ENCODE measurements around the gene SPRN. TPM values are rescaled to one million over a fixed set of nuclear protein-coding genes. Genes with fewer than 3 reads are reported as not detected.

SPRN gene
- total RNA-seq, 1 donor from 2014 or later: 4.0 TPM

DNA sequence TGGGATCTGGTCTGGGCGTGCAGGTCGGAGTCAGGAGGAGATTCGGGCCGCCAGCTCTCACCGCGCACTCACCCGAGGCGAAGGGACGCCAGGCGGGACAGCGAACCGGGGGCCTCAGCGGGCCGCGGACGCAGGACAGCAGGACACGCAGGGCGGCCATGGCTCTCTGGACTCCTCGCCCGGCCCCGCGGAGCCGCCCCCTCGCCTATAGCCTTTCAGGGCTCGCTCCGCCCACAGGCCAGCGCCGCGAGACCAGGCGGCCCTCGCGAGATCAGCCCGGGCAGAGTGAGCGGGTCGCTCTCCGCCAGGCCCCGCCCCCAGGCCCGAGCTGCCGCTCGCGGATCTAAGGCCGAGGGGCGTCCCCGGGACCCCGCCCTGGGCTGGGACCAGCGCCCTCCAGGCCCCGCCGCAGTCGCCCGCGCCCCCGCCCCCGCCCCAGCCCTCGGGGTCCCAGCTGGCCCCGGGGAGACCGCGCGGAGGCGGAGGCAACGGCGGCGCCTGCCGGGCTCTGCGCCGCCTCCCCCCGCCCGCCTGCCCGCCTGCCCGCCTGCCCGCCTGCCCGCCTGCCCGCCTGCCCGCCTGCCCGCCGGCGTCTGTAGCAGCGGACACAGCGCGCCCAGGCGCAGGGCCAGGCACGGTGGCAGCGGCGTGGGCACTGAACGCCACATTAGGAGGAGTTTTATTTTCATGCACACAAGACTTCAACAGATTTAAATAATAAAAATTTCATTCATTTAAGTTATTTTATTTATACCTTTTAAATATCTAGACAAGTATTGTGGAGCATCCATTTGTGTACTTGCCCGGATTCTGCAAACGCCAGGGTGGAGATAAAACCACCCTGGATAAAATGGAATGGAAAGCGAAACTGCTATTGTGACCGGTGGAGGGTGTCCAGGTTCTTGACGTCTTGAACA lies 51.0 kb downstream of the SPRN start, which contains the start of gene ECHS1:
TSS of gene ECHS1 (minus strand) at position 181 of the 917 bp plus-strand sequence. CDS start at position 160, 21 bp downstream.
- H3K27ac Mint-ChIP-seq (ENCODE audit: unreplicated experiment): peak within 1 kb of the TSS; percentile 34
- no peak for FAIRE-seq

DNA sequence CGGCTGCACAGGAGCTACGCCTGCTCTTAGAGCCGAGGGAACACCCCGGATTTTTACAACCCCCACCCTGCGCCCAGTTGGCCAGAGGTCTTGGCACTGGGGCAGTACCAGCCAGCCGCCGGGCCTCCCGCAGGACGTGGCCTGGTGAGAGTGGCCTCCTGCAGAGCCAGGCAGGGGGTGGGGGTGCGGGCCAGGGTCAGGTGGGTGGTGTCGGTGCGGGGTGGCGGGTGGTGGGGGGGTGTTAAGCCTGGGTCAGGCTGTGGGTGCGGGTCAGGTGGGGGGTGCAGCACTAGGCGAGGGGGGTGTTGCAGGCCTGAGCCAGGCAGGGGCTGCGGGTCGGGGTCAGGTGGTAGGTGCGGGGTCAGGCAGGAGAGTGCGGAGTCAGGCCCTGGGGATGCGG lies 51.9 kb downstream of the SPRN start:
- peaks cover 5% of the 10 kb centered on the region for H4K20me1 ChIP-seq (ENCODE audit: insufficient read depth, low read length)
- H3K4me3 ChIP-seq (ENCODE audit: insufficient read depth, low read depth, low read length): peak overlapping the region; percentile 1
- H3K9ac ChIP-seq (ENCODE audit: low read length): peak overlapping the region; percentile 31
- peak overlapping the region; percentile 74 for H3K4me2 ChIP-seq (ENCODE audit: low read length)
- H3K4me1 Mint-ChIP-seq (ENCODE audit: low read depth, unreplicated experiment): peaks cover 2% of the 10 kb centered on the region
- no peak overlapping the region for H3K27ac Mint-ChIP-seq (ENCODE audit: unreplicated experiment)
- peak overlapping the region; percentile 72 for H3K4me3 Mint-ChIP-seq (ENCODE audit: unreplicated experiment)
- H3K27ac ChIP-seq (ENCODE audit: low read depth, low read length): no peak overlapping the region
- H3K9me3 Mint-ChIP-seq (ENCODE audit: unreplicated experiment): peaks cover 2% of the 10 kb centered on the region
- peaks cover 9% of the 10 kb centered on the region for H3K79me2 ChIP-seq (ENCODE audit: insufficient read depth, low read length)
- peaks cover 4% of the 10 kb centered on the region for H3K36me3 ChIP-seq (ENCODE audit: insufficient read depth, low read length)
- FAIRE-seq: no peak
- TF ChIP-seq EZH2 (IDR thresholded peaks at IDR 0.05; ENCODE audit: insufficient read depth, low read length): no peak
- TF ChIP-seq, protein P1, sequence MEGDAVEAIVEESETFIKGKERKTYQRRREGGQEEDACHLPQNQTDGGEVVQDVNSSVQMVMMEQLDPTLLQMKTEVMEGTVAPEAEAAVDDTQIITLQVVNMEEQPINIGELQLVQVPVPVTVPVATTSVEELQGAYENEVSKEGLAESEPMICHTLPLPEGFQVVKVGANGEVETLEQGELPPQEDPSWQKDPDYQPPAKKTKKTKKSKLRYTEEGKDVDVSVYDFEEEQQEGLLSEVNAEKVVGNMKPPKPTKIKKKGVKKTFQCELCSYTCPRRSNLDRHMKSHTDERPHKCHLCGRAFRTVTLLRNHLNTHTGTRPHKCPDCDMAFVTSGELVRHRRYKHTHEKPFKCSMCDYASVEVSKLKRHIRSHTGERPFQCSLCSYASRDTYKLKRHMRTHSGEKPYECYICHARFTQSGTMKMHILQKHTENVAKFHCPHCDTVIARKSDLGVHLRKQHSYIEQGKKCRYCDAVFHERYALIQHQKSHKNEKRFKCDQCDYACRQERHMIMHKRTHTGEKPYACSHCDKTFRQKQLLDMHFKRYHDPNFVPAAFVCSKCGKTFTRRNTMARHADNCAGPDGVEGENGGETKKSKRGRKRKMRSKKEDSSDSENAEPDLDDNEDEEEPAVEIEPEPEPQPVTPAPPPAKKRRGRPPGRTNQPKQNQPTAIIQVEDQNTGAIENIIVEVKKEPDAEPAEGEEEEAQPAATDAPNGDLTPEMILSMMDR (IDR thresholded peaks at IDR 0.05; ENCODE audit: insufficient read depth, low read depth, low read length): no peak
- H3K4me1 ChIP-seq (ENCODE audit: insufficient read depth, low read length): no peaks in the 10 kb centered on the region
- H3K27me3 Mint-ChIP-seq (ENCODE audit: low read depth, unreplicated experiment): peaks cover 14% of the 10 kb centered on the region
- H3K27me3 ChIP-seq (ENCODE audit: insufficient read depth, low read length): no peaks in the 10 kb centered on the region
- H2AFZ ChIP-seq (ENCODE audit: low read depth, low read length): no peak overlapping the region
- peaks cover 4% of the 10 kb centered on the region for H3K36me3 Mint-ChIP-seq (ENCODE audit: low read depth, unreplicated experiment)
- DNase-seq (ENCODE audit: low read depth): no peak
- H3K9me3 ChIP-seq (ENCODE audit: insufficient read depth, low read depth, low read length): no peaks in the 10 kb centered on the region

More for the DNA sequence above, 51.0 kb downstream of the SPRN start, which contains the start of gene ECHS1:
- Histone ChIP-seq H3K4me1 (ENCODE audit: insufficient read depth, low read length) (peaks cover 7% of the 10 kb centered on the region), H3K27ac (ENCODE audit: low read depth, low read length) (no peak within 1 kb of the TSS), H3K4me3 (ENCODE audit: insufficient read depth, low read depth, low read length) (peak within 1 kb of the TSS; percentile 70), H3K9ac (ENCODE audit: low read length) (peak within 1 kb of the TSS; percentile 83), H3K36me3 (ENCODE audit: insufficient read depth, low read length) (peaks cover 4% of the 10 kb centered on the region), H2AFZ (ENCODE audit: low read depth, low read length) (peak within 1 kb of the TSS; percentile 80), H4K20me1 (ENCODE audit: insufficient read depth, low read length) (peaks cover 5% of the 10 kb centered on the region), H3K4me2 (ENCODE audit: low read length) (peak within 1 kb of the TSS; percentile 77), H3K27me3 (ENCODE audit: insufficient read depth, low read length) (no peaks in the 10 kb centered on the region), H3K79me2 (ENCODE audit: insufficient read depth, low read length) (peaks cover 9% of the 10 kb centered on the region), H3K9me3 (ENCODE audit: insufficient read depth, low read depth, low read length) (no peaks in the 10 kb centered on the region)
- Mint-ChIP-seq H3K4me1 (ENCODE audit: low read depth, unreplicated experiment) (peaks cover 2% of the 10 kb centered on the region), H3K9me3 (ENCODE audit: unreplicated experiment) (peaks cover 2% of the 10 kb centered on the region), H3K27me3 (ENCODE audit: low read depth, unreplicated experiment) (peaks cover 14% of the 10 kb centered on the region), H3K4me3 (ENCODE audit: unreplicated experiment) (peak within 1 kb of the TSS; percentile 88), H3K36me3 (ENCODE audit: low read depth, unreplicated experiment) (peaks cover 4% of the 10 kb centered on the region)
- peak; percentile 63 for DNase-seq (ENCODE audit: low read depth)
- no peak for TF ChIP-seq EZH2 (IDR thresholded peaks at IDR 0.05; ENCODE audit: insufficient read depth, low read length)
- TF ChIP-seq, protein P1 (IDR thresholded peaks at IDR 0.05; ENCODE audit: insufficient read depth, low read depth, low read length): no peak

Small RNAs within 50 kb of the gene (microRNA-seq; reads per million reads assigned to microRNA genes)
- 15.6 reads per million, percentile 43 among the genes with 10 or more reads in this experiment for gene MIR3944

Other genes with a start within 250 kb of the SPRN start
- 0.18 TPM in 1 of 2 replicates, not detected in the other for gene UTF1, start 194.4 kb downstream of the SPRN start, total RNA-seq
- 0.11 TPM in 1 of 2 replicates, not detected in the other for gene VENTX, start 186.8 kb downstream of the SPRN start, total RNA-seq
- 1.7 and 4.6 TPM in 2 replicates for gene ADAM8, start 147.8 kb downstream of the SPRN start, total RNA-seq
- 56.2 and 57.8 TPM in 2 replicates for gene TUBGCP2, start 115.8 kb downstream of the SPRN start, total RNA-seq
- 23.8 and 25.5 TPM in 2 replicates for gene ZNF511, start 115.7 kb downstream of the SPRN start, total RNA-seq
- 0.77 and 1.1 TPM in 2 replicates for gene CALY, start 87.7 kb downstream of the SPRN start, total RNA-seq
- not detected in 2 replicates for gene PRAP1, start 77.3 kb downstream of the SPRN start, total RNA-seq
- 28.8 and 29.3 TPM in 2 replicates for gene FUOM, start 66.6 kb downstream of the SPRN start, total RNA-seq
- 81.0 and 90.9 TPM in 2 replicates for gene ECHS1, start 51.3 kb downstream of the SPRN start, total RNA-seq
- 6.9 and 7.9 TPM in 2 replicates for gene PAOX, start 45.4 kb downstream of the SPRN start, total RNA-seq
- gene MTG1, start 30.5 kb downstream of the SPRN start, total RNA-seq: 44.0 and 52.3 TPM in 2 replicates
- 0.43 and 0.50 TPM in 2 replicates for gene SCART1, start 29.3 kb upstream of the SPRN start, total RNA-seq
- 2.2 TPM in 2 replicates for gene CYP2E1, start 102.7 kb upstream of the SPRN start, total RNA-seq
- 0.23 TPM in 1 of 2 replicates, not detected in the other for gene SYCE1, start 141.0 kb upstream of the SPRN start, total RNA-seq
- gene FRG2B, start 202.2 kb upstream of the SPRN start, total RNA-seq: not detected in 2 replicates

Data from astrocyte (in vitro differentiated cells and primary cell).